Endothelial cell of umbilical vein (primary cell): Measurements from ENCODE around the gene PRKCB. TPM values are rescaled to one million over a fixed set of nuclear protein-coding genes. Genes with fewer than 3 reads are reported as not detected.

Experiments
- BruUV-seq: library from RNA; stranded (reverse); fragments of 400-500 nt; replicated peaks from 2 replicates; lab custom pipeline; 2021; lab: Mats Ljungman, UMichigan
- CTCF ChIA-PET: fragments of 300-600, 350-600 bp; sonication (Branson Sonifier 250); formaldehyde crosslinking; loops from one replicate; lab custom pipeline; 2021; ENCODE audit warnings: antibody characterized with exemption, inconsistent platforms; lab: Charles Lee
- POLR2A ChIA-PET: fragments of 300-600, 350-600 bp; sonication (Branson Sonifier 250); formaldehyde crosslinking; loops from one replicate; lab custom pipeline; 2021; ENCODE audit warnings: antibody characterized with exemption, inconsistent platforms; lab: Charles Lee
- DNase-seq: peaks from one replicate; pipeline ENCODE4 v3.0.0-alpha.2; 2011; ENCODE audit warnings: low read depth, low spot score
- FAIRE-seq: peaks from 2 replicates; lab custom pipeline; 2011; peaks lifted over from hg19 to GRCh38; lab: Jason Lieb, UNC
- H2AFZ ChIP-seq: 2 replicates; pipeline ENCODE4 v1.6.0; 2012; ENCODE audit warnings: low read depth, low read length, control low read depth, inconsistent platforms
- H3K27ac ChIP-seq: 2 replicates; pipeline ENCODE4 v1.5.1; 2011; ENCODE audit warnings: low read depth, mild to moderate bottlenecking, control low read depth, low read length, moderate library complexity; ENCODE audit not compliant: insufficient read depth
- H3K27me3 ChIP-seq, 2 experiments: 2 replicates each; pipeline versions ENCODE4 v1.6.0 to v1.6.1; 2011; ENCODE audit warnings: low read length in 2 of 2, mixed read lengths in 1 of 2; ENCODE audit not compliant: control insufficient read depth in 2 of 2, insufficient read depth in 2 of 2
- H3K36me3 ChIP-seq, 2 experiments: 2 replicates in 1 of 2; 3 replicates in 1 of 2; pipeline ENCODE4 v1.5.1; 2011; ENCODE audit warnings: low read length in 2 of 2, mild to moderate bottlenecking in 1 of 2, moderate library complexity in 1 of 2; ENCODE audit not compliant: control insufficient read depth in 2 of 2, insufficient read depth in 2 of 2; ENCODE audit errors: extremely low read depth in 1 of 2
- H3K4me1 ChIP-seq: 3 replicates; pipeline ENCODE4 v1.5.1; 2011; ENCODE audit warnings: mild to moderate bottlenecking, low read length; ENCODE audit not compliant: control insufficient read depth, insufficient read depth; ENCODE audit errors: extremely low read depth
- H3K4me2 ChIP-seq: 2 replicates; pipeline ENCODE4 v1.6.1; 2011; ENCODE audit warnings: low read length, control low read depth, mixed read lengths; ENCODE audit not compliant: insufficient read depth
- H3K4me3 ChIP-seq, 3 experiments: fragments of 200-600 bp in 1 of 3; sonication (generic), shearing (Covaris generic) in 1 of 3; replicated peaks in 1 of 3; 2 replicates each; pipeline ENCODE4 v1.5.1; 2011 to 2016; ENCODE audit warnings: control low read depth in 3 of 3, low read length in 3 of 3, mild to moderate bottlenecking in 2 of 3, inconsistent platforms in 1 of 3, low read depth in 1 of 3, moderate library complexity in 1 of 3; ENCODE audit not compliant: insufficient read depth in 1 of 3
- H3K79me2 ChIP-seq: 2 replicates; pipeline ENCODE4 v1.6.0; 2012; ENCODE audit warnings: low read length, inconsistent platforms; ENCODE audit not compliant: control insufficient read depth, insufficient read depth
- H3K9ac ChIP-seq: replicated peaks from 2 replicates; pipeline ENCODE3; 2011; ENCODE audit warnings: low read length, control low read depth; ENCODE audit not compliant: insufficient read depth; ENCODE audit errors: extremely low read depth
- H3K9me1 ChIP-seq: replicated peaks from 3 replicates; pipeline ENCODE4 v1.6.0; 2011; ENCODE audit warnings: mild to moderate bottlenecking, low read length; ENCODE audit not compliant: control insufficient read depth, insufficient read depth; ENCODE audit errors: extremely low read depth
- H3K9me3 ChIP-seq: replicated peaks from 2 replicates; pipeline ENCODE4 v1.5.1; 2012; ENCODE audit warnings: low read length, inconsistent platforms; ENCODE audit not compliant: control insufficient read depth, insufficient read depth
- H4K20me1 ChIP-seq: replicated peaks from 2 replicates; pipeline ENCODE3; 2011; ENCODE audit warnings: mild to moderate bottlenecking, low read length; ENCODE audit not compliant: control insufficient read depth, insufficient read depth; ENCODE audit errors: extremely low read depth
- FOS ChIP-seq: IDR thresholded peaks from 2 replicates; pipeline ENCODE4 v1.6.1; 2011; ENCODE audit warnings: mild to moderate bottlenecking, low read length, moderate library complexity, borderline replicate concordance; ENCODE audit not compliant: insufficient read depth
- GATA2 ChIP-seq: IDR thresholded peaks from 2 replicates; pipeline ENCODE4 v1.7.0; 2011; ENCODE audit warnings: low read depth, mild to moderate bottlenecking, moderate library complexity, mixed read lengths, low read length; ENCODE audit not compliant: insufficient read length, insufficient read depth
- JUN ChIP-seq: IDR thresholded peaks from 2 replicates; pipeline ENCODE4 v1.6.1; 2011; ENCODE audit warnings: borderline replicate concordance, low read depth; ENCODE audit not compliant: insufficient read length, insufficient read depth
- MYC ChIP-seq: IDR thresholded peaks from one replicate; pipeline ENCODE4 v1.6.1; 2011; ENCODE audit warnings: mild to moderate bottlenecking, low read depth, low read length
- POLR2A ChIP-seq: IDR thresholded peaks from 2 replicates; pipeline ENCODE4 v1.6.1; 2012; ENCODE audit warnings: low read depth, mild to moderate bottlenecking, control low read depth, low read length
- POLR2AphosphoS5 ChIP-seq: IDR thresholded peaks from 2 replicates; pipeline ENCODE4 v1.6.1; 2012; ENCODE audit warnings: low read depth, mild to moderate bottlenecking, control low read depth, low read length, moderate library complexity; ENCODE audit not compliant: insufficient read depth
- dilution Hi-C: fragments of 300-500 bp; cut with MboI; formaldehyde crosslinking; loops from one replicate; pipeline ENCODE4 v1.15.0; 2019; ENCODE audit warnings: low sequenced_read_pairs; ENCODE audit not compliant: extremely low pct_ligation_motif_present
- intact Hi-C: fragments of 100-400 bp; cut with micrococcal nuclease; formaldehyde crosslinking; loops from one replicate; pipeline ENCODE4 v1.10.0; 2022
- polyA plus RNA-seq, 4 experiments: library from polyadenylated mRNA; depleted of rRNA in 3 of 4; stranded (reverse) in 3 of 4; unstranded in 1 of 4; fragments of >200 nt; gene quantifications; 2 replicates each; pipeline versions ENCODE4 v1.2.1 to v1.2.3, GENCODE V29; 2011 to 2012; ENCODE audit warnings: missing spikeins in 1 of 4
- total RNA-seq: library from RNA; stranded (reverse); gene quantifications from 2 replicates; pipeline ENCODE4 v1.2.3, GENCODE V29; 2021
- TF ChIP-seq, protein P1 (sequence below), 2 donors: IDR thresholded peaks; 1 replicate in 1 of 2; 2 replicates in 1 of 2; pipeline ENCODE4 v1.5.1; 2011; ENCODE audit warnings: low read length in 2 of 2, mild to moderate bottlenecking in 2 of 2, moderate library complexity in 2 of 2, control low read depth in 1 of 2, inconsistent platforms in 1 of 2, low read depth in 1 of 2; ENCODE audit not compliant: insufficient read depth in 1 of 2; ENCODE audit errors: extremely low read depth in 1 of 2
- TF ChIP-seq, protein P2 (sequence below): IDR thresholded peaks from 2 replicates; pipeline ENCODE4 v1.6.1; 2011; ENCODE audit not compliant: insufficient read depth, insufficient read length

The PRKCB gene
- total and polyA plus RNA-seq, 2 donors (not counting 3 experiments of a cell fraction or from before 2014, with no cell fraction given), result 0.01 TPM; not detected in 1

DNA sequence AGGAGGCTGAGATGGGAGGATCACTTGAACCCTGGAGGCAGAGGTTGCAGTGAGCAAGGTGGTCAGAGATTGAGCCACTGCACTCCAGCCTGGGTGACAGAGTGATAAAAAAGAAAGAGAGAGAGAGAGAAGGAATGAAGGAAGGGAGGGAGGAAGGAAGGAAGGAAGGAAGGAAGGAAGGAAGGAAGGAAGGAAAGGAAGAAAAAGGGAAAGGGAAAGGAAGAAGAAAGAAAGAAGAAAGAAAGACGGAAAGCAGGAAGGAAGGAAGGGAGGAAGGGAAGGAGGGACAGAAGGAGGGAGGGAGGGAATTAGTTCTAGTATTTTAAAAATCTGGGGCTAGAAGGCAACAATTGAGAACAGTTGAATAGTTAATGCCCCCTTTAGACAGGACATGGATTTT lies 258.9 kb downstream of the PRKCB start:
- no peak overlapping the region for H3K4me3 ChIP-seq
- POLR2A ChIA-PET, result no interaction called here
- CTCF ChIA-PET, result no interaction called here

DNA sequence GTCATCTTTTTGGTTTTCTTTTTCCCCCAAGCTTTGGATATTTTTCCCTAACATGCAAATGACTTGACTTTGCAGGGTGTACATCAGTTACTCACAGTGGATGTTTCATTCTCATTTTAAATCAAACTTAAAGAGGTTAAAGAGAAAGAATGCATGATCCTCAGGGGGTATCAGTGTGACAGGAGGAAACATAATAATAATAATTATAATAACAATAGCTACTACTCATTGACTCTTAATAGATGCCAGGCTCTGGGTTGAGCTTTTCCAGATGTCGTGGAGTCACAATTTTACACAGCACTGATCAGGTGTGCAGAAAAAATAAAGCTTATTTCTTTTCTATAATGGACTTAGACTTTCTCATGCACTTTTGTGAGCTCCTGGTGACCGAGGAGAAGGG lies 263.1 kb downstream of the PRKCB start:
- Histone ChIP-seq H3K9ac (no peak overlapping the region), H3K27me3 (no peaks in the 10 kb centered on the region), H3K27ac (no peak overlapping the region), H2AFZ (no peak overlapping the region), H3K79me2 (no peaks in the 10 kb centered on the region), H3K9me1 (no peaks in the 10 kb centered on the region), H3K36me3 (no peaks in the 10 kb centered on the region), H3K9me3 (no peaks in the 10 kb centered on the region), H3K4me1 (no peaks in the 10 kb centered on the region), H3K4me2 (no peak overlapping the region), H4K20me1 (no peaks in the 10 kb centered on the region), H3K4me3 (no peak overlapping the region)
- BruUV-seq, result no TSS peak
- FAIRE-seq (no peak), DNase-seq (no peak)
- ChIA-PET CTCF (interaction anchor here (0.6 to 1.4 kb wide), 4 partner anchors 10 to 154 kb away, joined by 3 to 4 read pairs (median 4); no protein-coding TSS in a partner anchor), POLR2A (no interaction called here)
- intact Hi-C loops, result no loop called here
- no peak for TF ChIP-seq POLR2AphosphoS5
- TF ChIP-seq POLR2A, result no peak
- TF ChIP-seq MYC, result no peak
- TF ChIP-seq, protein P1, sequence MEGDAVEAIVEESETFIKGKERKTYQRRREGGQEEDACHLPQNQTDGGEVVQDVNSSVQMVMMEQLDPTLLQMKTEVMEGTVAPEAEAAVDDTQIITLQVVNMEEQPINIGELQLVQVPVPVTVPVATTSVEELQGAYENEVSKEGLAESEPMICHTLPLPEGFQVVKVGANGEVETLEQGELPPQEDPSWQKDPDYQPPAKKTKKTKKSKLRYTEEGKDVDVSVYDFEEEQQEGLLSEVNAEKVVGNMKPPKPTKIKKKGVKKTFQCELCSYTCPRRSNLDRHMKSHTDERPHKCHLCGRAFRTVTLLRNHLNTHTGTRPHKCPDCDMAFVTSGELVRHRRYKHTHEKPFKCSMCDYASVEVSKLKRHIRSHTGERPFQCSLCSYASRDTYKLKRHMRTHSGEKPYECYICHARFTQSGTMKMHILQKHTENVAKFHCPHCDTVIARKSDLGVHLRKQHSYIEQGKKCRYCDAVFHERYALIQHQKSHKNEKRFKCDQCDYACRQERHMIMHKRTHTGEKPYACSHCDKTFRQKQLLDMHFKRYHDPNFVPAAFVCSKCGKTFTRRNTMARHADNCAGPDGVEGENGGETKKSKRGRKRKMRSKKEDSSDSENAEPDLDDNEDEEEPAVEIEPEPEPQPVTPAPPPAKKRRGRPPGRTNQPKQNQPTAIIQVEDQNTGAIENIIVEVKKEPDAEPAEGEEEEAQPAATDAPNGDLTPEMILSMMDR (IDR thresholded peaks at IDR 0.05; ENCODE audit: extremely low read depth in 1 of 2, insufficient read depth in 1 of 2, low read depth in 1 of 2, low read length in 2 of 2), result no peak
- TF ChIP-seq, protein P2, sequence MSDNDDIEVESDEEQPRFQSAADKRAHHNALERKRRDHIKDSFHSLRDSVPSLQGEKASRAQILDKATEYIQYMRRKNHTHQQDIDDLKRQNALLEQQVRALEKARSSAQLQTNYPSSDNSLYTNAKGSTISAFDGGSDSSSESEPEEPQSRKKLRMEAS, result no peak
- TF ChIP-seq JUN, result no peak
- dilution Hi-C loops, result loop anchor here (25.0 kb wide), 1 partner anchor 138 kb away; no protein-coding TSS in a partner anchor

More for the DNA sequence above, 258.9 kb downstream of the PRKCB start:
- DNase-seq, result no peak
- dilution Hi-C loops, result loop anchor here (25.0 kb wide), 1 partner anchor 143 kb away; no protein-coding TSS in a partner anchor
- H3K9me3 ChIP-seq, result no peaks in the 10 kb centered on the region
- FAIRE-seq, result no peak
- no peaks in the 10 kb centered on the region for H3K27me3 ChIP-seq
- no peaks in the 10 kb centered on the region for H3K79me2 ChIP-seq
- intact Hi-C loops, result no loop called here
- no peak overlapping the region for H3K4me2 ChIP-seq
- H4K20me1 ChIP-seq, result no peaks in the 10 kb centered on the region
- no peaks in the 10 kb centered on the region for H3K9me1 ChIP-seq
- H3K9ac ChIP-seq, result no peak overlapping the region
- no peaks in the 10 kb centered on the region for H3K4me1 ChIP-seq
- TF ChIP-seq FOS, result no peak
- TF ChIP-seq, protein P1 (IDR thresholded peaks at IDR 0.05; ENCODE audit: extremely low read depth in 1 of 2, insufficient read depth in 1 of 2, low read depth in 1 of 2, low read length in 2 of 2), result no peak
- TF ChIP-seq GATA2, result no peak
- BruUV-seq, result no TSS peak
- no peaks in the 10 kb centered on the region for H3K36me3 ChIP-seq
- H2AFZ ChIP-seq, result no peak overlapping the region
- H3K27ac ChIP-seq, result no peak overlapping the region
